Gastrocnemius medialis (tissue), 4 donors: ENCODE data around the gene RAB34.

Experiments used
- CTCF ChIP-seq, 5 experiments: fragments of 450-650 bp in 3 of 5; fragments of 200-600 bp in 2 of 5; sonication (generic) in 2 of 5; IDR thresholded peaks in 4 of 5; conservative IDR thresholded peaks in 1 of 5; 1 replicate in 4 of 5; 2 replicates in 1 of 5; pipeline ENCODE4 v1.5.1; 2016 to 2019; ENCODE audit warnings: antibody characterized with exemption in 5 of 5, mild to moderate bottlenecking in 3 of 5, moderate library complexity in 3 of 5
- POLR2A ChIP-seq, 2 donors: fragments of 450-650 bp; IDR thresholded peaks; one replicate each; pipeline ENCODE4 v1.6.1; 2017; ENCODE audit warnings: antibody characterized with exemption in 2 of 2, mild to moderate bottlenecking in 2 of 2, moderate library complexity in 2 of 2

GRCh38 chr17:28724500-28725165, 7.0 kb upstream of the RAB34 start:
- TF ChIP-seq CTCF (IDR thresholded peaks at IDR 0.05 in 4 of 5, conservative IDR thresholded peaks at IDR 0.05 in 1 of 5) (no peak), POLR2A (IDR thresholded peaks at IDR 0.05) (no peak)
